Nephron (organoid): ENCODE results near the gene CACNA1I.

Experiments
- H3K27ac Mint-ChIP-seq, 3 experiments: 2 replicates each; pipeline ENCODE4 v1.8.0; 2020; ENCODE audit warnings: mixed read lengths in 3 of 3, mild to moderate bottlenecking in 2 of 3, moderate library complexity in 1 of 3
- H3K27me3 Mint-ChIP-seq: 2 replicates; pipeline ENCODE4 v1.8.0; 2021; ENCODE audit warnings: low read depth, mild to moderate bottlenecking, moderate library complexity, mixed read lengths
- H3K36me3 Mint-ChIP-seq: 2 replicates; pipeline ENCODE4 v1.8.0; 2020; ENCODE audit warnings: low read depth, mixed read lengths
- H3K4me1 Mint-ChIP-seq: 2 replicates; pipeline ENCODE4 v1.8.0; 2020; ENCODE audit warnings: mixed read lengths
- H3K4me3 Mint-ChIP-seq, 3 experiments: 2 replicates each; pipeline ENCODE4 v1.8.0; 2020; ENCODE audit warnings: mild to moderate bottlenecking in 3 of 3, mixed read lengths in 3 of 3, moderate library complexity in 2 of 3
- H3K9me3 Mint-ChIP-seq: 2 replicates; pipeline ENCODE4 v1.8.0; 2020; ENCODE audit warnings: mixed read lengths
- TF ChIP-seq, protein P1 (sequence below), 3 experiments: fragments of 200-600 bp; sonication (generic); IDR thresholded peaks; one replicate each; pipeline ENCODE4 v1.5.0; 2021; ENCODE audit warnings: antibody characterized with exemption in 3 of 3; ENCODE audit not compliant: unreplicated experiment in 3 of 3

The CACNA1I gene

DNA sequence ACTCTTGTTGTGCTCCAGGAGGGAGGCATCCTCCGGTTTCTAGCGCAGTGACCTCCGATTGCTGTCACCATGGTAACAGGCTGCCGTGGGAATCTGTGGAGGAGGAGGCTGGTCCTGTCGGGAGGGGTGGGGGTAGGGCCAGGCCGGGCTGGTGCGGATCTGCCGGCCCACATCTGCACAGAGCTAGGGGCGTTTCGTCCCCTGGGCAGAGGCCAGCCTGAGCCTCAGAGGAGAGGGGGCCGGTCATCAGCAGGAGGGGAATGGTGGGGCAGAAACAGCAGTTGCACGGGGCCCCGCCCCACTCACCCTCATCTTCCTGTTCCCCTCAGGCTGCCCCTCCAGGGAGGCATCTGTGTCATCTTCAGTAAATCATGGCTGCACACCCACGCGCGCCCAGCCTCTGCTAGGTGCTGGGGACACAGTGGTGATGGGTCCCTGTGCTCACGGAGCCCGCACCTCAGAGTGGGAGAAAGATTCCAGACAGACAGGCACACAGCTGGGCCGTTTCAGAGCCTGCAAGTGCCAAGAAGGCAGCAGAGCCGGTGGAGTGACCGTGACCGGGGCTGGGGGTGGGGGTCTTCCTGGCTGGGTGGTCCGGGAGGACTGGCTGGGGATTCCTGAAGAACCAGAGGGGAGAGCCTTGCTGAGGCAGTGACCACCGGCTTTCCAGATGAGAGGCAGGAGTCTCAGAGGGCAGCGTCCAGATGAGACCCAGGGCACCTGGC is 120.5 kb downstream of the CACNA1I start:
- Mint-ChIP-seq H3K9me3 (no peaks in the 10 kb centered on the region), H3K4me1 (peaks cover 48% of the 10 kb centered on the region), H3K27me3 (peaks cover 31% of the 10 kb centered on the region), H3K27ac (peak overlapping the region; percentile 62 to 70 (median 69)), H3K4me3 (peak overlapping the region; percentile 27 to 59 (median 36)), H3K36me3 (no peaks in the 10 kb centered on the region)
- TF ChIP-seq, protein P1, sequence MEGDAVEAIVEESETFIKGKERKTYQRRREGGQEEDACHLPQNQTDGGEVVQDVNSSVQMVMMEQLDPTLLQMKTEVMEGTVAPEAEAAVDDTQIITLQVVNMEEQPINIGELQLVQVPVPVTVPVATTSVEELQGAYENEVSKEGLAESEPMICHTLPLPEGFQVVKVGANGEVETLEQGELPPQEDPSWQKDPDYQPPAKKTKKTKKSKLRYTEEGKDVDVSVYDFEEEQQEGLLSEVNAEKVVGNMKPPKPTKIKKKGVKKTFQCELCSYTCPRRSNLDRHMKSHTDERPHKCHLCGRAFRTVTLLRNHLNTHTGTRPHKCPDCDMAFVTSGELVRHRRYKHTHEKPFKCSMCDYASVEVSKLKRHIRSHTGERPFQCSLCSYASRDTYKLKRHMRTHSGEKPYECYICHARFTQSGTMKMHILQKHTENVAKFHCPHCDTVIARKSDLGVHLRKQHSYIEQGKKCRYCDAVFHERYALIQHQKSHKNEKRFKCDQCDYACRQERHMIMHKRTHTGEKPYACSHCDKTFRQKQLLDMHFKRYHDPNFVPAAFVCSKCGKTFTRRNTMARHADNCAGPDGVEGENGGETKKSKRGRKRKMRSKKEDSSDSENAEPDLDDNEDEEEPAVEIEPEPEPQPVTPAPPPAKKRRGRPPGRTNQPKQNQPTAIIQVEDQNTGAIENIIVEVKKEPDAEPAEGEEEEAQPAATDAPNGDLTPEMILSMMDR (IDR thresholded peaks at IDR 0.05; ENCODE audit: unreplicated experiment in 3 of 3), result no peak

DNA sequence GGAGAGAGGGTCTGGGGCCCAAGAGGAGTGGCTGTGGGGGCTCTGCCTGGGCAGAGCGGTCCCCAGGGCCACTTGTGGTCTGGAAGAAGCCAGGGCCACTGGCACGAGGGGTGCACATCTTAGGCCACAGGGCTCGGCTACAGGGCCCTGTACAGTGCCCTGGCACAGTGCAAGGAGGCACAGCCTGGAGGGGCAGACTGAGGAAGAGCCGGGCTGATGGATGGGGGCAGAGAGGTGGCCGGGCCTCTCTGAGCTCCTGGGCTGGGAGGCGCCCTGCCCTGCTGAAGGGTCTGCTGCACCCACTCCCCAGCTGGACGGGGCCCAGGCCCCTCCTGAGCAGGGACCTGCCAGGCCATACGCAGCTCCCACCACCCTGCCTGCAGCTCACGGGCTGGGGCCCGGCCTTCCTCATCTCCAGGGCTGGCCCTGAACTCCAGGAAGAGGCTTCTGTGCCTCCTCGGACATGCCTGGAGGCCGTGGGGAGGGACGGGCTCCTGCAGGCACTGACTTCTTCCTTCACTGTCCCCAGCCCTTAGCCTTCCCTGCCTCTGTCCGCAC is 123.5 kb downstream of the CACNA1I start:
- Mint-ChIP-seq H3K27ac (peak overlapping the region in 2 of 3 experiments; percentile 2 to 56), H3K4me3 (no peak overlapping the region)
- TF ChIP-seq, protein P1 (IDR thresholded peaks at IDR 0.05; ENCODE audit: unreplicated experiment in 3 of 3), result no peak

DNA sequence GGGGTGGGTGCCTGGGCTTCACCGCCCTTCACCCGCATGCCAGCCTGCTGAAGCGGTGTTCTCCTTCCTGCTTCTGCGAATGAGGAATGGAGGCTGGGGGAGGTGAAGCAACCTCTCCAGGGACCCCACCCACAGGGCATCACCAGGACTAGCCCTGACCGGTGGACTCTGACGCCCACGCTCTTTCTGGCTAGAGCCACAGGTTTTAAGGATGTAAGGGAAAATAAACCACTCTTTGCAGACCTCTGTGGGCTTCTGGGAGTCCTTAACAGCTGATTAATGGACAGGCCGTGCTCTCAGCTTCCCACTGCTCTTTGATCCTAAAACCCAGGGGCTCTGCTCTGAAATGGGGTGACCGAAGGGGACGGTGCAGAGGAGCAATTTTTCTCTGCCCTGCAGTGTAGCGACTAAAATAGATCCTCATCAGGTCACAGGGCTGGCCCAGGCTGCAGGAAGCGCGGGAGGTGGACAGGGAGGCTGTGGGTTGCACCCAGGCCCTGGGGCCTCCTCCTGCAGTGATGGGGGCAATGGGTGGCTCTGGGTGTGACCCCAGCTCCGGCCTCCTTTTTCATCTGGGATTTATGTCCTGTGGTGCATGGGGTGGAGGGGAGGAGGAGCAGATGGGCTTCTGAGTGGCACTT is 127.4 kb downstream of the CACNA1I start:
- TF ChIP-seq, protein P1 (IDR thresholded peaks at IDR 0.05; ENCODE audit: unreplicated experiment in 3 of 3), result no peak
- Mint-ChIP-seq H3K27ac (no peak overlapping the region), H3K36me3 (no peaks in the 10 kb centered on the region), H3K4me1 (peaks cover 36% of the 10 kb centered on the region), H3K9me3 (no peaks in the 10 kb centered on the region), H3K27me3 (peaks cover 42% of the 10 kb centered on the region), H3K4me3 (no peak overlapping the region)

More for the DNA sequence above, 123.5 kb downstream of the CACNA1I start:
- Mint-ChIP-seq H3K27me3 (peaks cover 39% of the 10 kb centered on the region), H3K36me3 (no peaks in the 10 kb centered on the region), H3K9me3 (no peaks in the 10 kb centered on the region), H3K4me1 (peaks cover 39% of the 10 kb centered on the region)

DNA sequence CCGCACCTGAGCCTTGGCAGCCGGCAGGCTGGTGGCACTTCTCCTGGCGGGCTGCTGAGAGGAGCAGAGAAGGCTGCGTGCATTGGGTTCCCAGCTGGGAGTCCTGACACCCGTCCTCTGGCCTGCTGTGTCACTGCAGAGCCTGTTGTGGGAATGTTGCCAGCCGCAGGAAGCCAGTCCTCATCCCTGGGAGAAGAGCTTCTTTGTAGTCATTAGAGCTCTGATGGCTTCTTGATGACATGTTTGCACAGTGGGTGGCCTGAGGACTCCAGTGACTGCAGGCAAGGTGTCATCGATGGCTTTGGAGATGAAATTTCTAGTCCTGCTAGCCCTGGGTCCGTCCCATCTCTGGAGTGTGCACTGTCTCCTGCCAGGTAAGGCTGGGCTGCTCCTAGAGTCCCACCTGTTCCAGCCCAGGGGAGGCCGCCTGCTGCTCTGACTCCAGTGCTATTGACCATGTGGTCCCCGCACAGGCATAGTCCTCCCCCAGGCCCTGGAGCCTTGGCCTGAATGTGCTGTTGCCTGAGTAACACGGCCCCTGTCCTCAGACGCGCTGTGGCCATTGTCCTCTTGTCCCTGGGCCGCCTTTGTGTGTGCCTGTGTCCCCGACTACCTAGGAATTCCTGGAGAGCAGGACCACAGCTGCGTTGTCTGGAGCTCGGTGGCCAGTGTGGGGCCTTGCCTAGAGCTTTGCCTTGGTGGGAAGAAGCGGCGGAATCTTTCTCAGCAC is 129.2 kb downstream of the CACNA1I start:
- TF ChIP-seq, protein P1 (IDR thresholded peaks at IDR 0.05; ENCODE audit: unreplicated experiment in 3 of 3), result no peak
- Mint-ChIP-seq H3K27me3 (peaks cover 43% of the 10 kb centered on the region), H3K9me3 (no peaks in the 10 kb centered on the region), H3K4me3 (no peak overlapping the region), H3K4me1 (peaks cover 48% of the 10 kb centered on the region), H3K36me3 (no peaks in the 10 kb centered on the region), H3K27ac (no peak overlapping the region)

DNA sequence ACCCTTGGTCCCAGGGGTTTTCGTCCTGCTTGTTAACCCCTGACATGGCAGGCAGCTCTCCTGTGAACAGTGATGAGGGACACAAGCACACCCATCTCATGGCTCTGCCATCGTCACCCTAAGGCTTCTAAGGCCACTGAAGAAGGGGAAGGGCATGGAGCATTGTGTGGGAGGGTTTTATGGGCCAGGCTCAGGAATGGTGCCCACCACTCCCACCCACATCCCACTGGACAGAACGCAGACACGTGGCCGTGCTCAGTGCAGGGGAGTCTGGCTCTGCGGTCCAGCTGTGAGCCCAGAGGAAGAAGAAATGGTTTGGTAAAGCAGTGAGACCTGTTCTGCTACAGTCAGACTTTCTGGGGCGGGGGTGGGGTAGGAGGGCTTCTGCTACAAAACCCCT is 130.0 kb downstream of the CACNA1I start:
- TF ChIP-seq, protein P1 (IDR thresholded peaks at IDR 0.05; ENCODE audit: unreplicated experiment in 3 of 3), result no peak
- no peaks in the 10 kb centered on the region for H3K9me3 Mint-ChIP-seq
- no peak overlapping the region for H3K4me3 Mint-ChIP-seq
- no peaks in the 10 kb centered on the region for H3K36me3 Mint-ChIP-seq
- no peak overlapping the region for H3K27ac Mint-ChIP-seq
- H3K27me3 Mint-ChIP-seq, result peaks cover 45% of the 10 kb centered on the region
- H3K4me1 Mint-ChIP-seq, result peaks cover 48% of the 10 kb centered on the region
